ENCODE measurements around the gene AKAP13. TPM values are rescaled to one million over a fixed set of nuclear protein-coding genes. Genes with fewer than 3 reads are reported as not detected.

Gene AKAP13
- total and polyA plus RNA-seq, 2 donors (not counting 1 experiment from before 2014, with no cell fraction given): 73.8 to 358 TPM

GRCh38 chr15:85773970-85774369, 393.6 kb downstream of the AKAP13 start:
- ATAC-seq (ENCODE audit: low read depth) (no peak), DNase-seq (no peak)
- no peaks in the 10 kb centered on the region for H3K4me1 ChIP-seq (ENCODE audit: control insufficient read depth in 2 of 2, insufficient read depth in 2 of 2, low read length in 2 of 2)
- Mint-ChIP-seq H3K9me3 (ENCODE audit: insufficient read depth) (no peaks in the 10 kb centered on the region), H3K4me1 (no peaks in the 10 kb centered on the region), H3K27ac (no peak overlapping the region), H3K27me3 (no peaks in the 10 kb centered on the region), H3K4me3 (no peak overlapping the region)
- H3K79me2 ChIP-seq (ENCODE audit: control insufficient read depth, insufficient read depth, low read length): peaks cover 6% of the 10 kb centered on the region
- no peak overlapping the region for H3K4me3 ChIP-seq (ENCODE audit: control extremely low read depth in 1 of 5, extremely low read depth in 1 of 5, insufficient read depth in 1 of 5, low read depth in 2 of 5, low read length in 4 of 5)
- over 99% methylated on average over 10 of the region's 10 CpGs for WGBS (ENCODE audit: insufficient coverage)
- H3K27me3 ChIP-seq (replicated peaks in 1 of 4; ENCODE audit: control extremely low read depth in 1 of 4, control insufficient read depth in 3 of 4, insufficient read depth in 4 of 4, low read length in 3 of 4): no peaks in the 10 kb centered on the region
- H3K27ac ChIP-seq (ENCODE audit: low read length in 2 of 2): no peak overlapping the region
- CTCF ChIA-PET: no interaction called here
- H3K4me2 ChIP-seq (replicated peaks; ENCODE audit: low read depth, low read length, poor library complexity, severe bottlenecking): no peak overlapping the region
- H4K20me1 ChIP-seq (ENCODE audit: control insufficient read depth, insufficient read depth, low read length, poor library complexity, severe bottlenecking): no peaks in the 10 kb centered on the region
- intact Hi-C loops (cut with micrococcal nuclease): no loop called here
- H3K9ac ChIP-seq (ENCODE audit: low read length): no peak overlapping the region
- no peaks in the 10 kb centered on the region for H3K36me3 ChIP-seq (replicated peaks in 1 of 2; ENCODE audit: control extremely low read depth in 1 of 2, control insufficient read depth in 1 of 2, extremely low read depth in 1 of 2, insufficient read depth in 2 of 2, low read length in 1 of 2)
- POLR2A ChIA-PET: no interaction called here
- no peaks in the 10 kb centered on the region for H3K9me3 ChIP-seq (ENCODE audit: control extremely low read depth in 1 of 3, control insufficient read depth in 2 of 3, insufficient read depth in 1 of 3, low read length in 2 of 3)
- H2AFZ ChIP-seq (ENCODE audit: insufficient read depth, low read depth, low read length, poor library complexity, severe bottlenecking): no peak overlapping the region
- TF ChIP-seq EZH2 (IDR thresholded peaks at IDR 0.05; ENCODE audit: borderline replicate concordance, insufficient read depth, low read depth, low read length, poor library complexity, severe bottlenecking) (no peak), CTCF (IDR thresholded peaks at IDR 0.05) (no peak)

- H3K4me1 Mint-ChIP-seq: no peaks in the 10 kb centered on the region
- H3K4me2 ChIP-seq (replicated peaks; ENCODE audit: low read depth, low read length, poor library complexity, severe bottlenecking): no peak overlapping the region
- H3K79me2 ChIP-seq (ENCODE audit: control insufficient read depth, insufficient read depth, low read length): peaks cover 3% of the 10 kb centered on the region
- no peak overlapping the region for H3K9ac ChIP-seq (ENCODE audit: low read length)
- WGBS (ENCODE audit: insufficient coverage): over 99% methylated on average over 15 of the region's 18 CpGs
- no peak for ATAC-seq (ENCODE audit: low read depth)
- H3K4me3 ChIP-seq (ENCODE audit: control extremely low read depth in 1 of 5, extremely low read depth in 1 of 5, insufficient read depth in 1 of 5, low read depth in 2 of 5, low read length in 4 of 5): no peak overlapping the region
- no peaks in the 10 kb centered on the region for H4K20me1 ChIP-seq (ENCODE audit: control insufficient read depth, insufficient read depth, low read length, poor library complexity, severe bottlenecking)
- no peaks in the 10 kb centered on the region for H3K36me3 ChIP-seq (replicated peaks in 1 of 2; ENCODE audit: control extremely low read depth in 1 of 2, control insufficient read depth in 1 of 2, extremely low read depth in 1 of 2, insufficient read depth in 2 of 2, low read length in 1 of 2)
- no peaks in the 10 kb centered on the region for H3K9me3 Mint-ChIP-seq (ENCODE audit: insufficient read depth)
- H2AFZ ChIP-seq (ENCODE audit: insufficient read depth, low read depth, low read length, poor library complexity, severe bottlenecking): no peak overlapping the region
- POLR2A ChIA-PET: no interaction called here
- intact Hi-C loops (cut with micrococcal nuclease): no loop called here
- no peaks in the 10 kb centered on the region for H3K9me3 ChIP-seq (ENCODE audit: control extremely low read depth in 1 of 3, control insufficient read depth in 2 of 3, insufficient read depth in 1 of 3, low read length in 2 of 3)
- H3K4me1 ChIP-seq (ENCODE audit: control insufficient read depth in 2 of 2, insufficient read depth in 2 of 2, low read length in 2 of 2): no peaks in the 10 kb centered on the region
- no peak for DNase-seq
- H3K27me3 Mint-ChIP-seq: no peaks in the 10 kb centered on the region
- no peak for TF ChIP-seq EZH2 (IDR thresholded peaks at IDR 0.05; ENCODE audit: borderline replicate concordance, insufficient read depth, low read depth, low read length, poor library complexity, severe bottlenecking)
- no peak for TF ChIP-seq CTCF (IDR thresholded peaks at IDR 0.05)
- H3K27ac Mint-ChIP-seq: no peak overlapping the region
- no peak overlapping the region for H3K27ac ChIP-seq (ENCODE audit: low read length in 2 of 2)
- H3K27me3 ChIP-seq (replicated peaks in 1 of 4; ENCODE audit: control extremely low read depth in 1 of 4, control insufficient read depth in 3 of 4, insufficient read depth in 4 of 4, low read length in 3 of 4): no peaks in the 10 kb centered on the region
- CTCF ChIA-PET: interaction anchor here (0.7 kb wide), 1 partner anchor 48 kb away, joined by 3 read pairs; no protein-coding TSS in a partner anchor
- no peak overlapping the region for H3K4me3 Mint-ChIP-seq
Measured at GRCh38 chr15:85777250-85778106, 397.1 kb downstream of the AKAP13 start.

Data from B cell (primary cell).